HG03378 (cell line): Measurements from ENCODE around the gene SELPLG.
"Not testable (repeated sequence)": the region's sequence is repeated elsewhere in the genome, so short reads cannot be mapped to it uniquely, and the experiment has no call there.

Source experiments
- ATAC-seq: cut with Tn5 transposase; IDR thresholded peaks from one replicate; pipeline ENCODE4 v1.9.1; 2021; ENCODE audit warnings: mild to moderate bottlenecking, moderate library complexity; ENCODE audit not compliant: unreplicated experiment

The SELPLG gene

DNA sequence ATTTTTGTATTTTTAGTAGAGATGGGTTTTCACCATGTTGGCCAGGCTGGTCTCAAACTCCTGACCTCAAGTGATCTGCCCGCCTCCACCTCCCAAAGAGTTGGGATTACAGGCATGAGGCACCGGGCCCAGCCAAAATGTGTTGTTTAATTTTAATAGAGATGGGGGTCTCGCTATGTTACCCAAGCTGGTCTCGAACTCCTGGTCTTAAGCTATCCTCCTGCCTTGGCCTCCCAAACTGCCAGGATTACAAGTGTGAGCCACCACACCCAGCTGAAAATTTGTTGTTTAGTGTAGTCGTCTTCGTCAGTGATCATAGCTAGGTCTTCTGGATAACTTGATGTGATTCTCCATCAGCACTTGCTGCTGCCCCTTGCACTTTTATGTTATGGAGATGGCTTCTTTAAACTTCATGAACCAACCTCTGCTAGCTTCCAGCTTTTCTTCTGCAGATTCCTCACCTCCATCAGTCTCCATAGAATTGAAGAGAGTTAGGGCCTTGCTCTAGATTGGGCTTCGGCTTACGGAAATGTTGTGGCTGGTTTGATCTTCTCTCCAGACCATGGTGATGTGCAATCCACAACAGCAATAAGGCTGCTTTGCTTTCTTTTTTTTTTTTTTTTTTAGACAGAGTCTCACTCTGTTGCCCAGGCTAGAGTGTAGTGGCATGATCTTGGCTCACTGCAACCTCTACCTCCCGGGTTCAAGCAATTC, 58.3 kb downstream of the SELPLG start:
- no peak for ATAC-seq

DNA sequence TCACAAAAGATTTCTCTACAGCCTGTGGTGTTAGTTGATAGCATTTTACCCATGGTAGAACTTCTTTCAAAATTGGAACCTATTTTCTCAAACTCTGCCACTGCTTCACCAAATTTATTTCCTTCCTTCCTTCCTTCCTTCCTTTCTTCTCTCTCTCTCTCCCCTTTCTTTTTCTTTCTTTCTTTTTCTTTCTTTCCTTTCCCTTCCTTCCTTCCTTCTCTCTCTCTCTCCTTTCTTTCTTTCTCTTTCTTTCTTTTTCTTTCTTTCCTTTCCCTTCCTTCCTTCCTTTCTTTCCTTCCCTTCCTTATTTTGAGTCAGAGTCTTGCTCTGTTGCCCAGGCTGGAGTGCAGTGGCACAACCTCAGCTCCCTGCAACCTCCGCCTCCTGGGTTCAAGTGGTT, 59.4 kb downstream of the SELPLG start:
- not testable (repeated sequence) for ATAC-seq

GRCh38 chr12:108573317-108573716, 60.4 kb downstream of the SELPLG start:
- ATAC-seq = no peak

- no peak for ATAC-seq
Observed at GRCh38 chr12:108572166-108572790, 61.4 kb downstream of the SELPLG start.
